GM19372 (cell line): ENCODE results near the gene LYVE1.

Source experiments
- ATAC-seq: cut with Tn5 transposase; IDR thresholded peaks from one replicate; pipeline ENCODE4 v1.9.1; 2021; ENCODE audit warnings: mild to moderate bottlenecking, low read depth, moderate library complexity; ENCODE audit not compliant: unreplicated experiment

Gene LYVE1

GRCh38 chr11:10528121-10528520 lies 40.3 kb downstream of the LYVE1 start:
- no peak for ATAC-seq

DNA sequence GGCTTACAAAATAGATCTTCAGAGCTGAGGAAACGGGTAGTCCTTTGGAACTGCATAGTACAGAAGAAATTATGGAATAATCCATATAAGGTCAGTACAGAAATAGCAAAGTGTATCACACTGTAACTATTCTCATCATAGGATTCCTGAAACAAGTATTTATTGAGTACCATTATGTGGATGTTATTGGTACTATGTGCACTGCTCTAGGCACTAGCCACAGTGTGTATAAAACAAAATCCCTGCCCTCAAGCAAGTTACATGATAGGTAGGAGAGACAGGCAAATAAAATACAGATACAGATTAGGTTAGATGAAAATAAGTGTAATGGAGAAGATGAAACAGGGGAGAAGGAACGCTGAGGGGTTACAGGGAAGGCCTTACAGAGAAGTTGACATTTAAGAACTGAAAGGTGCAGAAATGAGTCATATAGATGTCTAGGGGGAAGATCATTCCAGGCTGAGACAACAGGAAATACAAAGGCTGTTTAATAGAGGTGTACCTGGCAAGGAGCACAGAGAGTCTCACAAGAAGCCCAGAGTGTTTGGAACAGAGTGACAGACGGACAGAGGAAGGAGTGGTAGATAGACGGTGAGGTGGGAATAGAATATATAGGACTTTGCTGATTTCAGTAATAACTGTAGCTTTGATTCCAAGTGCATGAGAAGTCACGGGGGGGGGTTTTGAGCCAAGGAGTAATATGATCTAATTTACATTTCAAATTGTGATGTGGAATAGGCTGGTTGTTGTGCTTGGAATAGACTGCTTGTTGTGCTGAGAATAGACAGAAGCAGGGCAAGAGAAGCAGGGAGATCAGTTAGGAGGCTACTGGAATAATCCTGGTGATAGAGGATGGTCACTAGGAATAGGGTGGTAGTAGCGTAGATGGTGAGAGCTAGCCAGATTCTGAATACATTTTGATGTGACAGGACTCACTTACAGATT lies 41.2 kb downstream of the LYVE1 start:
- no peak for ATAC-seq

DNA sequence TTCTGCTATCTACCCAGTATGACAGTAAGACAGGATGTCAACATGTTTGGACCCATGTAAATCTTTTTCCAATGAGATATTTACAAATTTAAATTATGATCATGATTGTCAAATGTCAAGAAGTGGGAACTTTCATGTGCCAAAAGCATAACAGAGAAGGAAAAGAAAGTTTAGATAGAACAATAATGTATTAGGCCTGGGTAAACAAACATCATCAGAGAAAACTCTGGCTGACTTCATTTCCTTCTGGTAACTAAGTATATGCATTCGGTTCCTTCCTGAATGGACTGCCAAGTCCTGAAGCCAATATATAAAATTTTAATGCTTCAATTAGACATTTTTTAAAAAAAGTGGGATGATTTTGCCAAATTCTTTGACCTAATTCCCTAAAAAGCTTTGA lies 44.0 kb downstream of the LYVE1 start:
- ATAC-seq, result no peak

DNA sequence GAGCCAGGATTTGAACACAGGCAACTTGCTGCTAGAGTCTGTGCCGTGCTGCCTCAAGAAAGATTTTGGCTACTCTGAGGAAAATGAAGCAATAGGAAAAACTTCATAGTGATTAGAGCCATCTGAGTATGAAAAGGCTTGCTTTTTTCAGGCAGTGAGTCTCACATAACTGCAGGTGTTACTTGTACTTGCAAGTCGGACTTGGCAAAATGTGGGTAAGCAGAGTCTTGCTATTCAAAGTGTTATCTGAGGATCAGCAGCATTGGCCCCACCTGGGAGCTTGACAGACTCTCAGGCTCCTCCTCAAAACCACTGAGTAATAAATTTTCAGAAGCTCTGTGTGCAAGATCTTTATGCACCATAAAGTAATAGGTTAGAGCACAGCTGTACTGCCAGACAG lies 45.5 kb downstream of the LYVE1 start:
- ATAC-seq, result no peak

DNA sequence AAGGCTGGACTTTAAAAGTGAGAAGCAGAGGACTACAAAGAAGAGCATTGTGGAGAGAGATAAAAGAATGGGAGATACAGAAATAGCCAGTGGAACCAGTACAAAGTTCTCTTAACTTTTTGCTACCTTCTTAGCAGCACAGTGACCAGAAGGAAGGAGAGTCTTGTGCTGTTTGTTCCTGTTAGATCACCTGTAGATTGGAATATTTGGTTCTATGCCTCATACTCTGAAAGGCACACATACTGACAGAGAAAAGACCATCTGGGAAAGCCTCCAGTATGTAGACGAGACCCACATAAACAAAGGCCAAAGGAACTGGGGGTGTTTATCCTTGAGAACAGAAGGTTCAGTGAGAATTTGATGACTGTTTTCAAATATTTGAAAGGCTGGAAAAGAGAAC lies 46.2 kb downstream of the LYVE1 start:
- ATAC-seq, result no peak

DNA sequence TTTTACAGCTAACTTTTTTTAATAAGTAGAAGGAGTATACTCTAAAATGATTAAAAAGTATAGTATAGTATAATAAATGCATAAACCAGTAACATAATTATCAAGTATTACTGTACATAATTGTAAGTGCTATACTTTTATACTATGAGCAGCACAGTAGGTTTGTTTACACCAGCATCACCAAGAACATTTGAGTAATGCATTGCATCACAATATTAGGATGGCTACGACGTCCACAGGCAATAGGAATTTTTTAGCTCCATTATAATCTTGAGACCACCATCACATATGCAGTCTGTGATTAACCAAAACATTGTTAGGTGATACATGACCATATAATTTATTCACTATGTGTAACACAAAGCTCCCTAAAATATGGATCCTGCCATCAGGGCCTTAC lies 47.9 kb downstream of the LYVE1 start:
- ATAC-seq, result no peak

- ATAC-seq, result no peak
These were observed 48.8 kb downstream of the LYVE1 start for GRCh38 chr11:10519630-10520029.

- no peak for ATAC-seq
These were observed 49.6 kb downstream of the LYVE1 start for GRCh38 chr11:10518891-10519290.

DNA sequence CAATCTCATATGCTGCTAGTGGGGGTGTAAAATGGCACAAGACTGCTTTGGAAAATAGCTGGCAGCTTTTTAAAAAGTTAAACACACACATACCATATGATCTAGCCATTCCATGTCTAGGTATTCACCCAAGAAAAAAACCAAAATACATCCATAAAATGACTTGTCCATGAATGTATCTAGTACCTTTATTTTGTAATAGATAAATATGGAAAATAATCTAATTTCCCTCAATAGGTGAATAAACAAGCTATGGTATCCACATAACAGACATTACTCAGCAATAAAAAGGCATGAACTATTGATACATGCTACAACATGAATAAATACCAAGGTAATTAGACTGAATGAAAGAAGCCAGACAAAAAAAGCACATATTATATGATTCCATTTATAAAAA lies 50.3 kb downstream of the LYVE1 start:
- ATAC-seq, result no peak

- ATAC-seq, result no peak
These were observed 53.0 kb downstream of the LYVE1 start for GRCh38 chr11:10515418-10515817.

DNA sequence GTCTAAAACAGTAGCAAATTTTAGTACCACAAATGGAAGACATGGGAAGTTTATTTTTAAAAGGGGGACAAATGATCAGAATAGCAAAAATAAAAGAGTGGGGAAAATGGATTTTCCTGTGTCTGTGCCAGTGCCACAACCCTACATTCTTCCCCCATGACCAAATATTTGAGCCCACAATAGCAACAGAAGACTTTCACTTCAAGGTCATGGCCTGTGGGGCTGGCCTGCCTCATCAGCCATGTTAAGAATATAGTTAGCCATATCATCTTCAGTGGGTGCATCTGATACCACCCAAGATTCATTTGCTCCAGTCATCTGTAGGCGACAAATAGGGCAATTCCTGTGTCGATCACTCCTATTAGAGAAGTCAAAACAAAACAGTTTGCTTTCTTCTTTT lies 53.8 kb downstream of the LYVE1 start:
- ATAC-seq, result no peak

GRCh38 chr11:10514202-10514601 lies 54.3 kb downstream of the LYVE1 start:
- ATAC-seq, result no peak

GRCh38 chr11:10511181-10511621 lies 57.3 kb downstream of the LYVE1 start:
- ATAC-seq, result no peak
